Smooth muscle cell (in vitro differentiated cells): ENCODE measurements around the gene CHP2. TPM values are rescaled to one million over a fixed set of nuclear protein-coding genes. Genes with fewer than 3 reads are reported as not detected.

ENCODE experiments used
- DNase-seq: peaks from one replicate; lab custom pipeline; 2025; ENCODE audit not compliant: unreplicated experiment; lab: John Stamatoyannopoulos, UW
- H2AFZ ChIP-seq: fragments of 200-600 bp; sonication (generic); 2 replicates; pipeline ENCODE4 v1.6.0; 2016; ENCODE audit warnings: antibody characterized with exemption, low read depth, mild to moderate bottlenecking
- H3F3A ChIP-seq: fragments of 200-600 bp; sonication (generic); 2 replicates; pipeline ENCODE4 v1.6.0; 2017; ENCODE audit warnings: antibody characterized with exemption, low read depth
- H3K27ac ChIP-seq: fragments of 200-600 bp; sonication (generic); 2 replicates; pipeline ENCODE4 v1.5.1; 2016; ENCODE audit warnings: low read depth, mild to moderate bottlenecking
- H3K27me3 ChIP-seq: fragments of 200-600 bp; sonication (generic); 2 replicates; pipeline ENCODE4 v1.6.1; 2016; ENCODE audit warnings: low read depth, mild to moderate bottlenecking
- H3K36me3 ChIP-seq: fragments of 200-600 bp; sonication (generic); 2 replicates; pipeline ENCODE4 v1.5.1; 2016; ENCODE audit warnings: low read depth
- H3K4me1 ChIP-seq: fragments of 200-600 bp; sonication (generic); 2 replicates; pipeline ENCODE4 v1.5.1; 2016; ENCODE audit warnings: low read depth
- H3K4me2 ChIP-seq: fragments of 200-600 bp; sonication (generic); 2 replicates; pipeline ENCODE4 v1.6.0; 2016; ENCODE audit warnings: mild to moderate bottlenecking
- H3K4me3 ChIP-seq: fragments of 200-600 bp; sonication (generic); 2 replicates; pipeline ENCODE4 v1.5.1; 2016; ENCODE audit warnings: mild to moderate bottlenecking
- H3K79me2 ChIP-seq: fragments of 200-600 bp; sonication (generic); 2 replicates; pipeline ENCODE4 v1.6.0; 2016; ENCODE audit warnings: low read depth, mild to moderate bottlenecking
- H3K9ac ChIP-seq: fragments of 200-600 bp; sonication (generic); 2 replicates; pipeline ENCODE4 v1.6.0; 2016; ENCODE audit warnings: low read depth
- H3K9me3 ChIP-seq: fragments of 200-600 bp; sonication (generic); replicated peaks from 2 replicates; pipeline ENCODE4 v1.5.1; 2016; ENCODE audit warnings: low read depth
- H4K20me1 ChIP-seq: fragments of 200-600 bp; sonication (generic); 2 replicates; pipeline ENCODE4 v1.6.0; 2016; ENCODE audit warnings: low read depth
- CTCF ChIP-seq: fragments of 200-600 bp; sonication (generic); IDR thresholded peaks from 2 replicates; pipeline ENCODE4 v1.5.1; 2017; ENCODE audit warnings: borderline replicate concordance, mild to moderate bottlenecking, antibody characterized with exemption; ENCODE audit not compliant: insufficient read depth, poor library complexity, severe bottlenecking
- WGBS: methylation state at CpG from one replicate; pipeline ENCODE4 v1.1.7; 2016; ENCODE audit warnings: low lambda C conversion rate; 5-methylcytosine and 5-hydroxymethylcytosine counted together
- polyA plus RNA-seq: library from polyadenylated mRNA; unstranded; fragments of >200 nt; fragmentation: Nextera tagmentation; extraction: Ambion mirVana; gene quantifications from 2 replicates; pipeline ENCODE4 v1.2.1, GENCODE V29; 2016
- total RNA-seq: library from RNA; depleted of rRNA; stranded (reverse); fragments of >200 nt; gene quantifications from 2 replicates; pipeline ENCODE4 v1.2.3, GENCODE V29; 2014

Gene CHP2
- total RNA-seq, result not detected in 2 replicates
- polyA plus RNA-seq, result not detected in 2 replicates

DNA sequence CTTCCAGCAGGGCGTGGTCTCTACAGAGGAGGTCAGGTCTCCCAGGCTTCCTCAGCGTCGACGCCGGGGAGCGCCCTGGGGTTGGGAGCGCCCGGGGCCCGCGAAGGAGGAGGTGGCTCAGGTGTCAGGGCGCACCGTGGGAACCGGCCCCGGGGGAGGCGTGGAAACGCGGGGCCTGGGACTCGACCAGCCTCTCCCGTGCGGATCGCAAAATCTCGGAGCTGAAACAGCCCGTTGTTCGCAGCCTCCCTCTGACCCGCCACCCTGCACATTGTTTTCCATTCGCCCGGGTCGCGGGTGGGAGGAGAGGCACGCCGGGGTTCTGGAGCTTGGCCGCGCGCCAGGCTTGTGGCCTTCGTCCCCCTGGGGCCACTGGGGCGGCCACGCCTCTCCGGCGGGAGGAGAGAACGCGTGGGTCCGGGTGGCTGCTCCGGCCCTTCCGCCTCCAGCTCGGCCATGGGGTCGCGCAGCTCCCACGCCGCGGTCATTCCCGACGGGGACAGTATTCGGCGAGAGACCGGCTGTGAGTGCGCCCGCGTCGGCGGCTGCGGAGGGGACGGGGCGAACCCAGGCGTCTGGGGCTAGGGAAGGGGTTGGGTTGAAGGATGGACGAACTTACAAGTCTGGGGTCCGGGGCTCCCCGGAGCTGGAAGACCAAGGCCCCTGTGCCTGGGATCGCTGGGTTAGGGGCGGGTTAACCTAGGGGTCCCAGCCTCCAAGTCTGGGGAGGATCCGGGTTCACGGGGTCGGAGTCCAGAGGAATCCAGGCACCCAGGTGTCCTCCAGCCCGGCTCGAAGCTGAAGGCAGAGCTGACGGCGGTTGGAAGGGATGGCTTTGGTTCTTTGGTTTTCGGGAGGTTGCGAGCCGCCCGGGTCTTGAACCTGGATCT lies at the start of gene CHP2:
Gene CHP2, plus strand, starts transcription at position 433 of the 890 bp plus-strand sequence. Its CDS starts 24 bp downstream, at position 457.
- WGBS, result 23% methylated on average over 59 of the region's 80 CpGs
- Histone ChIP-seq H3K4me1 (peaks cover 4% of the 10 kb centered on the region), H2AFZ (no peak within 1 kb of the TSS), H3F3A (no peaks in the 10 kb centered on the region), H3K4me2 (peak within 1 kb of the TSS; percentile 79), H3K9ac (no peak within 1 kb of the TSS), H3K9me3 (no peaks in the 10 kb centered on the region), H3K36me3 (no peaks in the 10 kb centered on the region), H3K27ac (no peak within 1 kb of the TSS), H4K20me1 (no peaks in the 10 kb centered on the region), H3K27me3 (peaks cover 66% of the 10 kb centered on the region), H3K79me2 (no peaks in the 10 kb centered on the region), H3K4me3 (peak within 1 kb of the TSS; percentile 17)
- TF ChIP-seq CTCF, result no peak
- no peak for DNase-seq

GRCh38 chr16:23705517-23705902 lies 49.3 kb upstream of the CHP2 start:
- H3K36me3 ChIP-seq, result no peaks in the 10 kb centered on the region
- 88% methylated on average over 2 of the region's 2 CpGs for WGBS
- no peaks in the 10 kb centered on the region for H3K4me1 ChIP-seq
- no peak for DNase-seq
- H3K79me2 ChIP-seq, result no peaks in the 10 kb centered on the region
- no peaks in the 10 kb centered on the region for H3K9me3 ChIP-seq
- H3F3A ChIP-seq, result no peaks in the 10 kb centered on the region
- no peak for TF ChIP-seq CTCF
- no peak overlapping the region for H3K4me3 ChIP-seq
- no peak overlapping the region for H3K27ac ChIP-seq
- peaks cover 2% of the 10 kb centered on the region for H3K27me3 ChIP-seq
- H4K20me1 ChIP-seq, result no peaks in the 10 kb centered on the region
- H2AFZ ChIP-seq, result no peak overlapping the region
- no peak overlapping the region for H3K4me2 ChIP-seq
- no peak overlapping the region for H3K9ac ChIP-seq

DNA sequence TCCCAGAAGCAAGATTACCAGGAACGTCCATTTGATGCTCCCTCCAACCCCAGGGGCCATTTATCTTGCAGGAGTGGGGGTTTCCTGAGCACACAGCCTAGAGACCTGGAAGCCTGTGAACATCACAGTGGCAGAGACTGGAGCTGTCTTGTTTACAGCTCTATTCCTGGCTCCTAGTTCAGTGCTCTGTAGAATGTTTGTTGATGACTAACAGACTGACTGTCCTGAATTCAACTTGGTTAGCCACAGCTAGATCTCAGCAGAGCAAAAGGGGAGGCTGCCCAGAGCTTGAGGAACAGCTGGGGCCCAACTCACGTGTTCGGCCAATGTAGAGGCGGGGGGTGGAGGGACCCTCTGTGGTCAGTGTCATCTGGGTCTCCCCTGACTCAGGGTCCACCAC lies 48.4 kb upstream of the CHP2 start:
- H3K4me2 ChIP-seq, result no peak overlapping the region
- H3K9ac ChIP-seq, result no peak overlapping the region
- no peaks in the 10 kb centered on the region for H3K4me1 ChIP-seq
- H3K79me2 ChIP-seq, result no peaks in the 10 kb centered on the region
- no peaks in the 10 kb centered on the region for H3K9me3 ChIP-seq
- H2AFZ ChIP-seq, result no peak overlapping the region
- 83% methylated on average over 4 of the region's 4 CpGs for WGBS
- no peaks in the 10 kb centered on the region for H4K20me1 ChIP-seq
- H3K4me3 ChIP-seq, result no peak overlapping the region
- no peak overlapping the region for H3K27ac ChIP-seq
- H3K27me3 ChIP-seq, result peaks cover 10% of the 10 kb centered on the region
- DNase-seq, result no peak
- H3F3A ChIP-seq, result no peaks in the 10 kb centered on the region
- no peaks in the 10 kb centered on the region for H3K36me3 ChIP-seq
- no peak for TF ChIP-seq CTCF

DNA sequence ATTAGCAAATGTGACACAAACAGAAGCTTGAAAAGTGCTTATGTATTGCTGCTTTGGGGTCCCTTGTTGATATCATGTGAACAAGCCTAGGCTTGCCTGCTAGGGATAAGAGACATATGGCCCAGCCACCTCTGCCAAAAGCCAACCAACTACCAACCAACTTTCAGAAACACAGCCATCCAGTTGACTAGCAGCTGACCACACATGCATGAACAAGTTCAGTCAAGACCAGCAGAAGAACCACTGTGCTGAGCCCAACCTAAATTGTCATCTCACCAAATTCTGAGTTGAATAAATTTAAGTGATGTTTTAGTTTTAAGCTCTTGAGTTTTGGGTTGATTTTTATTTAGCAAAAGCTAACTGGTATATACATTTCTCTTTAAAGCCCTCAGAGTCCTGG lies 45.3 kb upstream of the CHP2 start:
- no peak for TF ChIP-seq CTCF

More for the DNA sequence above, 45.3 kb upstream of the CHP2 start:
- H3K79me2 ChIP-seq, result no peaks in the 10 kb centered on the region
- no peak overlapping the region for H3K4me3 ChIP-seq
- no peaks in the 10 kb centered on the region for H3F3A ChIP-seq
- DNase-seq, result no peak
- no peaks in the 10 kb centered on the region for H3K36me3 ChIP-seq
- no peak overlapping the region for H3K27ac ChIP-seq
- no peak overlapping the region for H3K9ac ChIP-seq
- no peaks in the 10 kb centered on the region for H3K4me1 ChIP-seq
- H3K27me3 ChIP-seq, result peaks cover 41% of the 10 kb centered on the region
- no peak overlapping the region for H3K4me2 ChIP-seq
- H3K9me3 ChIP-seq, result no peaks in the 10 kb centered on the region
- no peaks in the 10 kb centered on the region for H4K20me1 ChIP-seq
- no peak overlapping the region for H2AFZ ChIP-seq
